ENCODE data around the gene TSEN54. TPM values are rescaled to one million over a fixed set of nuclear protein-coding genes. Genes with fewer than 3 reads are reported as not detected.

Gene TSEN54
- total RNA-seq, 1 experiment from 2014 or later, result 44.5 TPM

GRCh38 chr17:75475144-75475835 is 41.0 kb upstream of the TSEN54 start:
- H3K27ac Mint-ChIP-seq, result no peak overlapping the region

More at GRCh38 chr17:75475144-75475835, 41.0 kb upstream of the TSEN54 start:
- no peak overlapping the region for H2BK20ac ChIP-seq (ENCODE audit: low read depth, low read length, poor library complexity, severe bottlenecking)
- H3K4me2 ChIP-seq (ENCODE audit: insufficient read depth, insufficient read length, low read length), result no peak overlapping the region
- H2BK15ac ChIP-seq (ENCODE audit: low read depth, low read length), result no peak overlapping the region
- no peaks in the 10 kb centered on the region for H3K23me2 ChIP-seq (ENCODE audit: insufficient read length, low read depth, low read length, poor library complexity, severe bottlenecking)
- no peak for TF ChIP-seq CTCF (conservative IDR thresholded peaks at IDR 0.05)
- H3T11ph ChIP-seq (ENCODE audit: low read length), result no peak overlapping the region
- no peak overlapping the region for H4K5ac ChIP-seq (ENCODE audit: insufficient read length, low read depth, low read length)
- H2BK12ac ChIP-seq (ENCODE audit: insufficient read length, low read depth, low read length), result no peak overlapping the region
- H3K79me2 ChIP-seq (ENCODE audit: insufficient read depth, low read length), result no peaks in the 10 kb centered on the region
- H3K23ac ChIP-seq (ENCODE audit: insufficient read length, low read depth, low read length), result no peak overlapping the region
- no CpG with 5 or more reads among the region's 13 CpGs for WGBS (ENCODE audit: extremely low coverage, insufficient read length, low lambda C conversion rate)
- H3K4me1 ChIP-seq (ENCODE audit: insufficient read depth, low read length), result no peaks in the 10 kb centered on the region
- Mint-ChIP-seq H3K4me1 (peaks cover 9 to 11% of the 10 kb centered on the region in 2 experiments), H3K36me3 (ENCODE audit: insufficient read depth in 1 of 3, low read depth in 3 of 3) (peaks cover 5 to 22% (median 14%) of the 10 kb centered on the region in 3 experiments; a peak in 5 of 7 replicates), H3K4me3 (no peak overlapping the region), H3K27me3 (ENCODE audit: low read depth) (no peaks in the 10 kb centered on the region), H3K9me3 (no peaks in the 10 kb centered on the region)
- H3K4ac ChIP-seq (ENCODE audit: low read depth, low read length), result no peak overlapping the region
- H4K8ac ChIP-seq (replicated peaks; ENCODE audit: insufficient read length, low read depth, low read length), result no peak overlapping the region
- no peak overlapping the region for H2AFZ ChIP-seq (ENCODE audit: low read length)
- H4K91ac ChIP-seq (ENCODE audit: insufficient read length, low read depth, low read length), result no peak overlapping the region
- DNase-seq, result no peak
- no peak overlapping the region for H3K56ac ChIP-seq (ENCODE audit: insufficient read length, low read depth, low read length)
- H2BK120ac ChIP-seq (ENCODE audit: low read depth, low read length, poor library complexity, severe bottlenecking), result no peak overlapping the region
- no peaks in the 10 kb centered on the region for H3K9me3 ChIP-seq (ENCODE audit: control insufficient read depth, low read depth, low read length)
- no peak overlapping the region for H3K27ac ChIP-seq (ENCODE audit: insufficient read length, low read depth, low read length)
- no peak overlapping the region for H2BK5ac ChIP-seq (ENCODE audit: insufficient read length, low read length)
- H4K20me1 ChIP-seq (ENCODE audit: control insufficient read depth, insufficient read depth, insufficient read length), result no peaks in the 10 kb centered on the region
- no peak overlapping the region for H3K14ac ChIP-seq (ENCODE audit: insufficient read depth, low read length)
- no peak overlapping the region for H2AK5ac ChIP-seq (ENCODE audit: insufficient read length, low read length)
- no peaks in the 10 kb centered on the region for H3K27me3 ChIP-seq (ENCODE audit: insufficient read depth, low read length)
- H3K9ac ChIP-seq (ENCODE audit: extremely low read depth, insufficient read length, low read length), result no peak overlapping the region
- no peaks in the 10 kb centered on the region for H3K79me1 ChIP-seq (ENCODE audit: insufficient read depth, low read depth, low read length, poor library complexity, severe bottlenecking)
- H3K18ac ChIP-seq (ENCODE audit: insufficient read length, low read depth, low read length), result no peak overlapping the region

Measured in H9 (cell line).